ENCODE data around the gene OR9A2.

DNA sequence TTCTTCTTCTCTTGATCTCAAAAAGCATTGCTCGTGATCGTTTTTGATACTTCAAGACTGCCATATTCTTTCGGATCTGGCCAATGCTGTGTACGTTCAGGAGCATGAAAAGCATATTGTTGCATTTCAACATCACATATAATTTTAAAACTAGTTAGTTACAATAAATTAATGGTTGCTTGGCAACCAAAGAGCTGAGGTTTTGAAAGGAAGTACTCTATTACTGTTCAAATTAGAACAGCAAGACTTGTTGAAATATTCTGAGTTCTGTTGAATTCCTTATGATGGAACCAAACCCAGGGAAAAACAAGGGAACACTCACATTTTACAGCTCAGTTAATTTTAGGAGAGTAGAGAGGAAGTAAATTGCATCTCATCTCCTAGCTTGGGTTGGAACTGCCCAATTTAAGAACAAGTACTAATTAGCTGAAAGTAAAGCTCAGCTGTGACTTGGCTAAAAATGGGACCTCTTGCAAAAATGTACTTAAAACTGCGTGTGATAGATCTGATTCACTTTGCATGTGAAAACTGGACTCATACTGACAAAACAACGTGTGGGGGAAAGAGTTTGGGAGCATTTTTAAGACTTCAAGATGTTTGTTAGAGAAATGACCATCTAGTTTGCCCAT, 21.2 kb downstream of the OR9A2 start:
- TF ChIP-seq RELA (CRISPR knock-in tag; IDR thresholded peaks at IDR 0.05; ENCODE audit: borderline replicate concordance): no peak
- TF ChIP-seq, protein P1, sequence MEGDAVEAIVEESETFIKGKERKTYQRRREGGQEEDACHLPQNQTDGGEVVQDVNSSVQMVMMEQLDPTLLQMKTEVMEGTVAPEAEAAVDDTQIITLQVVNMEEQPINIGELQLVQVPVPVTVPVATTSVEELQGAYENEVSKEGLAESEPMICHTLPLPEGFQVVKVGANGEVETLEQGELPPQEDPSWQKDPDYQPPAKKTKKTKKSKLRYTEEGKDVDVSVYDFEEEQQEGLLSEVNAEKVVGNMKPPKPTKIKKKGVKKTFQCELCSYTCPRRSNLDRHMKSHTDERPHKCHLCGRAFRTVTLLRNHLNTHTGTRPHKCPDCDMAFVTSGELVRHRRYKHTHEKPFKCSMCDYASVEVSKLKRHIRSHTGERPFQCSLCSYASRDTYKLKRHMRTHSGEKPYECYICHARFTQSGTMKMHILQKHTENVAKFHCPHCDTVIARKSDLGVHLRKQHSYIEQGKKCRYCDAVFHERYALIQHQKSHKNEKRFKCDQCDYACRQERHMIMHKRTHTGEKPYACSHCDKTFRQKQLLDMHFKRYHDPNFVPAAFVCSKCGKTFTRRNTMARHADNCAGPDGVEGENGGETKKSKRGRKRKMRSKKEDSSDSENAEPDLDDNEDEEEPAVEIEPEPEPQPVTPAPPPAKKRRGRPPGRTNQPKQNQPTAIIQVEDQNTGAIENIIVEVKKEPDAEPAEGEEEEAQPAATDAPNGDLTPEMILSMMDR (IDR thresholded peaks at IDR 0.05): no peak
- TF ChIP-seq ATF1 (CRISPR knock-in tag; IDR thresholded peaks at IDR 0.05): no peak
- TF ChIP-seq, protein P2, sequence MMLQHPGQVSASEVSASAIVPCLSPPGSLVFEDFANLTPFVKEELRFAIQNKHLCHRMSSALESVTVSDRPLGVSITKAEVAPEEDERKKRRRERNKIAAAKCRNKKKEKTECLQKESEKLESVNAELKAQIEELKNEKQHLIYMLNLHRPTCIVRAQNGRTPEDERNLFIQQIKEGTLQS (CRISPR knock-in tag; conservative IDR thresholded peaks at IDR 0.05): no peak
- TF ChIP-seq, protein P3, sequence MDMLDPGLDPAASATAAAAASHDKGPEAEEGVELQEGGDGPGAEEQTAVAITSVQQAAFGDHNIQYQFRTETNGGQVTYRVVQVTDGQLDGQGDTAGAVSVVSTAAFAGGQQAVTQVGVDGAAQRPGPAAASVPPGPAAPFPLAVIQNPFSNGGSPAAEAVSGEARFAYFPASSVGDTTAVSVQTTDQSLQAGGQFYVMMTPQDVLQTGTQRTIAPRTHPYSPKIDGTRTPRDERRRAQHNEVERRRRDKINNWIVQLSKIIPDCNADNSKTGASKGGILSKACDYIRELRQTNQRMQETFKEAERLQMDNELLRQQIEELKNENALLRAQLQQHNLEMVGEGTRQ (CRISPR knock-in tag; IDR thresholded peaks at IDR 0.05): no peak
- TF ChIP-seq FOXK1 (CRISPR knock-in tag; IDR thresholded peaks at IDR 0.05): no peak
- TF ChIP-seq ZNF232 (CRISPR knock-in tag; IDR thresholded peaks at IDR 0.05): no peak
- no peak for TF ChIP-seq NFATC4 (CRISPR knock-in tag; IDR thresholded peaks at IDR 0.05)
